ENCODE measurements around the gene MYO1E.
A peak's percentile ranks its signal among the peaks of the same experiment; 100 is the strongest.
"Not testable (repeated sequence)": the region's sequence is repeated elsewhere in the genome, so short reads cannot be mapped to it uniquely, and the experiment has no call there.

MYO1E gene

GRCh38 chr15:59157840-59158700 is 214.6 kb downstream of the MYO1E start:
- DNase-seq = no peak

- DNase-seq = no peak
Measured at GRCh38 chr15:59157396-59157795, 215.3 kb downstream of the MYO1E start.

- DNase-seq = no peak
Measured at GRCh38 chr15:59155431-59155830, 217.2 kb downstream of the MYO1E start.

GRCh38 chr15:59154243-59154642 is 218.4 kb downstream of the MYO1E start:
- DNase-seq = no peak

GRCh38 chr15:59153466-59153865 is 219.2 kb downstream of the MYO1E start:
- no peak for DNase-seq

- DNase-seq = no peak
Measured at GRCh38 chr15:59152694-59153450, 219.8 kb downstream of the MYO1E start.

GRCh38 chr15:59150185-59150584 is 222.5 kb downstream of the MYO1E start:
- peak; percentile 57 for DNase-seq

GRCh38 chr15:59148153-59148833 is 224.4 kb downstream of the MYO1E start:
- peak; percentile 44 for DNase-seq

- DNase-seq = no peak
Measured at GRCh38 chr15:59147666-59148065, 225.0 kb downstream of the MYO1E start.

- DNase-seq = not testable (repeated sequence)
Measured at GRCh38 chr15:59144594-59144993, 228.1 kb downstream of the MYO1E start.

GRCh38 chr15:59143281-59143680 is 229.4 kb downstream of the MYO1E start:
- DNase-seq = no peak

- DNase-seq = no peak
Measured at GRCh38 chr15:59140422-59141226, 232.0 kb downstream of the MYO1E start.

GRCh38 chr15:59138243-59138642 is 234.4 kb downstream of the MYO1E start:
- DNase-seq = no peak

GRCh38 chr15:59137566-59137965 is 235.1 kb downstream of the MYO1E start:
- no peak for DNase-seq

- no peak for DNase-seq
Measured at GRCh38 chr15:59133929-59134427, 238.7 kb downstream of the MYO1E start.

- DNase-seq = peak; percentile 53
Measured at GRCh38 chr15:59131969-59132562, 240.6 kb downstream of the MYO1E start.

- DNase-seq = no peak
Measured at GRCh38 chr15:59131456-59131855, 241.2 kb downstream of the MYO1E start.

- DNase-seq = not testable (repeated sequence)
Measured at GRCh38 chr15:59127255-59127654, 245.4 kb downstream of the MYO1E start.

- DNase-seq = not testable (repeated sequence)
Measured at GRCh38 chr15:59125683-59126082, 247.0 kb downstream of the MYO1E start.

- DNase-seq = no peak
Measured at GRCh38 chr15:59124261-59124660, 248.4 kb downstream of the MYO1E start.

- DNase-seq = no peak
Measured at GRCh38 chr15:59120937-59121336, 251.7 kb downstream of the MYO1E start.

- no peak for DNase-seq
Measured at GRCh38 chr15:59119625-59120024, 253.0 kb downstream of the MYO1E start.
